Peyer's patch (tissue), 4 donors: Measurements from ENCODE around the gene BOLL.

ENCODE experiments used
- POLR2A ChIP-seq, 2 donors: fragments of 450-650 bp; IDR thresholded peaks; one replicate each; pipeline ENCODE4 v1.5.1; 2017; ENCODE audit warnings: antibody characterized with exemption in 2 of 2, mild to moderate bottlenecking in 2 of 2, moderate library complexity in 2 of 2
- TF ChIP-seq, protein P1 (sequence below), 6 experiments: fragments of 450-650 bp in 4 of 6; fragments of 200-600 bp in 2 of 6; sonication (generic) in 1 of 6; IDR thresholded peaks; one replicate each; pipeline ENCODE4 v1.5.1; 2017 to 2019; ENCODE audit warnings: antibody characterized with exemption in 6 of 6, mild to moderate bottlenecking in 3 of 6, moderate library complexity in 1 of 6

DNA sequence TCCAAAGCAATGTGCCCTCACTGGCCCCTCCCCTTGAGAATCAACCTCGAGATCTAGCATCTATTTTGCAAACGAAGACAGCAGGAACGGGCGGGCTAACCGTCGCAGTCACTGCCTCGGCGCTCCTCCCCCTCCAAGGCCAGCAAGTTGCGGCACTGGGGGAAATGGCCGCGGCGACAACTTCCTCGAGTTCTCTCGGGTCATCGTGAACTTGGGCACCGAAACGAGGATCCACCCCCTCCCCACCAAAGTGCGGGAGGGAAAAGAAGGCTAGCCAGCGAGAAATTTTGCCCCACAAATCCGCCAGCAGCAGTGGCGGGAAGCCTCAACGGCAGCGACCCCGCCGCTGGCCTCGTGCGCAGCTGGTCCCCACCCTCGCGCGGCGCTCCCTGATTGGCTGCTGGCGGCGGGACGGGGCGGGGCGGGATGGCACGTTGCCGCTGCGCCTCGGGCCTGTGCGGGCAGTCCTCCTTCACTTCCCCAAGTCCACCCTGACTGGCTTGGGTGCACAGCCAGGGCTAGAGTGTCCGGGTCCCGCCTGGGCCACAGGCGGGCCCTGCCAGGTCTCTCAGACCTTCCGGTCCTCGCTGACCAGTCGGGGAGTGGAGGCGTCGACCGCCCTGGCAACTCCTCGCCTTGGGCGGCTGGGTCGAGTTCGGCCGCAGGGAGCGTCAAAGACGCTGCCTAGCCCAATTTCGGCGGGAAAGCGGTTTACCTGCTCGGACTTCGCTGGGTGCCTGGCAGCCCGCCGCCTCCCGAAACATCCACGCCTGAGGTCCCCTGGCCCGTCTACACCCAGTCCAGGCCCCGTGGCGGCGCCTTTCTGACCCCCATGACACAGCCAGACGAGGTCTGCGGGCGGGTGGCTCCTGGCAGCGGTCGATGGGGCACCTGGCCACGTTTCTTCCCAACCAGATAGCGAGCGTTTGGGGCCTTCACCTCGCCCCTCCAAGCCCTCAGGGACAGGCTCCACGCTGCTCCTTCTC, at the start of gene BOLL:
- TF ChIP-seq, protein P1, sequence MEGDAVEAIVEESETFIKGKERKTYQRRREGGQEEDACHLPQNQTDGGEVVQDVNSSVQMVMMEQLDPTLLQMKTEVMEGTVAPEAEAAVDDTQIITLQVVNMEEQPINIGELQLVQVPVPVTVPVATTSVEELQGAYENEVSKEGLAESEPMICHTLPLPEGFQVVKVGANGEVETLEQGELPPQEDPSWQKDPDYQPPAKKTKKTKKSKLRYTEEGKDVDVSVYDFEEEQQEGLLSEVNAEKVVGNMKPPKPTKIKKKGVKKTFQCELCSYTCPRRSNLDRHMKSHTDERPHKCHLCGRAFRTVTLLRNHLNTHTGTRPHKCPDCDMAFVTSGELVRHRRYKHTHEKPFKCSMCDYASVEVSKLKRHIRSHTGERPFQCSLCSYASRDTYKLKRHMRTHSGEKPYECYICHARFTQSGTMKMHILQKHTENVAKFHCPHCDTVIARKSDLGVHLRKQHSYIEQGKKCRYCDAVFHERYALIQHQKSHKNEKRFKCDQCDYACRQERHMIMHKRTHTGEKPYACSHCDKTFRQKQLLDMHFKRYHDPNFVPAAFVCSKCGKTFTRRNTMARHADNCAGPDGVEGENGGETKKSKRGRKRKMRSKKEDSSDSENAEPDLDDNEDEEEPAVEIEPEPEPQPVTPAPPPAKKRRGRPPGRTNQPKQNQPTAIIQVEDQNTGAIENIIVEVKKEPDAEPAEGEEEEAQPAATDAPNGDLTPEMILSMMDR (IDR thresholded peaks at IDR 0.05): no peak
- no peak for TF ChIP-seq POLR2A (IDR thresholded peaks at IDR 0.05)
